Testis (tissue), 2 donors: Measurements from ENCODE around the gene ACSBG1.

ENCODE experiments used
- CTCF ChIP-seq, 3 experiments: fragments of 450-650 bp in 2 of 3; fragments of 200-600 bp in 1 of 3; sonication (generic) in 1 of 3; IDR thresholded peaks; one replicate each; pipeline ENCODE4 v1.5.1; 2016 to 2019; ENCODE audit warnings: antibody characterized with exemption in 3 of 3, mild to moderate bottlenecking in 2 of 3, moderate library complexity in 1 of 3
- POLR2A ChIP-seq: fragments of 450-650 bp; IDR thresholded peaks from one replicate; pipeline ENCODE4 v1.6.1; 2017; ENCODE audit warnings: antibody characterized with exemption, mild to moderate bottlenecking, moderate library complexity

- TF ChIP-seq CTCF (IDR thresholded peaks at IDR 0.05) (no peak), POLR2A (no peak)
Measured at GRCh38 chr15:78120523-78120922, 113.8 kb downstream of the ACSBG1 start.
